RKO (cell line): ENCODE results near the gene SORBS1.

Experiments used
- DNase-seq: peaks from one replicate; pipeline ENCODE4 v3.0.0-alpha.2; 2016; ENCODE audit warnings: low spot score

Gene SORBS1

DNA sequence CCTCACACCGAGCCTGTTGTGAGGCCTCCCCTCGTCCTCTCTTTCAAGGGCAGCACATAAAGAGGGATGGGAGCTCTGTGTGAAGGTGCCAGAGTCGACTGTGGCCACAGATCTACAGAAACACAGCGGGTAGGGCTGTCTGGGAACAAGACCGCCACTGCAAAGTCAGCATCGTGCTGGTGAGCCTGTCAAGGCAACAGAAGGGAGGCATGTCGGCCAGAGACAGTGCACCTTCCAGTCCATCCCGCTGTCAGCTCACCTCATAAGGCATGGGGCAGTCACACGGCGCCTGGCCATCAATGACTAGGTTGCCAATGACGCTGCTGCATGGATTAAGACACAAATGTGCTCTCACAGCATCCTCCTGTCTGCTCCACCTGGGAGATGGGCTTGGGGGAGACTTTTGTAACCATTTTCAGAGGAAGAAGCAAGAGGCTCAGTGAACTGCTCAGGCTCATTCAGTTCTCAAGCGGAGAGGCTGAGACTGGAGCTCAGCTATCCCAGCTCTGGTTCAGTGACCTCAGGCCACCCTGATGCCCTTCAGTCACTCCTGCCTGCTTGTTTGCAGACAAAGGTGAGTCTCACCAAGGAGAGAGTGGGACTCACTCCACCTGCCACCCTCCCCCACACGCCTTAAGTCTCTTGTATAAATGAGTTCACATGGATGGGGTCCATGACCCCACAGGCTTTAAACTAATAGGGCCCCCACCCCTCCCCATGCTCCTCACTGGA is 125.5 kb downstream of the SORBS1 start:
- DNase-seq: no peak

DNA sequence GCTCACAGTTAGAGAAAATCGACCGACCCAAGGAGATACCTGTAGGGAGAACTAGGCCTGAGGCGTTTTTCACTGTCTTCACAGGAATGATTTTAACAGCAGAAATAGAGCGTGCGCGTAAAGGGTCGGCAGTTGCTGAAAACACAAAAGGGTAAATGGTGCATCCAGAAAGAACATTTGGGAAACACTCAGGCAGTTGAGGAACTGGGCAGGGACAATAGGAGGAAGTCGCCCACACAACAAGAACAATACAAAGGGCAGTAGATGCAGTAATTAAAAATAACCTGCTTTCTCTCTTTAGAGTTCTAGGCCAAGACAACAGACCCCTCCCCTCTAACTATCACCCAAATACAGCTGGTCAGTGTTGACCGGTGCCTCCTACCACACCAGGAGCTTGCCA is 126.6 kb downstream of the SORBS1 start:
- DNase-seq: no peak

DNA sequence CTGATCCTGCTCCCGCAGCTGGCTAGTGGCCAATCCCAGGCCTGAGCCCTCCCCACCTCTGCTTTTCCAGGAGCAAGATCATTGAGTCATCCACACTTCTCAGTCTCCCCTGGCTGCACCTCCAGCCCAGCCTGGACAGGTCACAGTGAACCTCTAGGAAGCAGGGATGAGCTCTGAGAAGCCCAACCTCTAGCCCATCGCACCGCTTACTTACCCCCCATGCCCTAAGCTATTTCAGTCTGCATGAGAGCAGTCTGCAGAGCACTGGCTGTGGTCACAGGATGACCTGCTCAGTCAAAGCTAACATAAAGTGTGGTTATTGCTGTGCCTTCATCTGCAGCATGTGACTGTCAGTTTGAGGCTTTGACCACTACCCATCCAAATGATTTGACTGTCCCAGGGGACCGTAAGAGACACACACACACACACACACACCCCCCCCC is 129.2 kb downstream of the SORBS1 start:
- no peak for DNase-seq

DNA sequence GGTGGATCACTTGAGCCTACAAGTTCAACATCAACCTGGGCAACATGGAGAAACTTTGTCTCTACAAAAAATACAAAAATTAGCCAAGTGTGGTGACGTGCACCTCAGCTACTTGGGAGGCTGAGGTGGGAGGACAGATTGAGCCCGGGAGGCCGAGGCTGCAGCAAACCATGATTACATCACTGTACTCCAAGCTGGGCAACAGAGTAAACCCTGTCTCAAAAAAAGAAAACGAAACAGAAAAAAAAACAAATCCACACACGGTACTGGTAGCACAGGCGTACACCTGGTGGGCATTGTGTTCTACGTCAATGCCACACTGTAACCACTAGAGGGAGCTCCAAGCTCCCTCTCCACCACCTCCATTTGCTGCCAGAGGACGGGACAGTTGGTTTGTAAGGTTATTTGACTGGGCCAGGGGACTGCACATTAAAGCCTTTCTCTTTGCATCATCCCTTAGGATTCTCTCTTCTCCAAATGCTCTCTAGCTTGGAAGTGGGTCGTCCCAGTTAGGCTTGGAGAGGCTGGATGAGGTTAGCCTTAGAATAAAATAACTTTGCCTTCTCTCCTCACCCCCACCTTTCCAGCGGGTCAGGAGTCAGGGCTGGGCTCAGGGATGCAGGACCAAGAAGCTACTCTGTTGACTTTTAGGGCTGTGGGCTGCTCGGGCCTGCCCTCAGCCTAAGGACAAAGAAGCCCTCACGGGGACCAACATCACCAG is 130.8 kb downstream of the SORBS1 start:
- DNase-seq: peak; percentile 49

DNA sequence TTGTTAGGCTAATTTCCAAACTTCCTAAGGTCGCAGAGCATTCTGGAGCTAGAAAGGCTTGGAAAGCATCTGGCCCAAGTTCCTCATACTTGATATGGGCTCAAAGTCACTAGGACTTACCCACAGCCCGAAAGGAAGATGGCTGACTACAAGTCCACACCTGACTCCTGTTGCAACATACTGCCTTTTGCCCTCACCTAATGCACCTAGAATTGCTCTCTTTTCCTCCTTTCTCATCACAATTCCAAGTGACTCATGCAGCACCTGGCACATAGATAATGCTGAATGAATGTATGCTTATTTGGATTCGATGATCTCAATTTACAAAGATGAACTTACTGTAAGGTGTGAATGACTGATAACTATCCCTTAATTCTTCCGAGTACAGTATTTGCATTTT is 131.5 kb downstream of the SORBS1 start:
- DNase-seq: no peak

DNA sequence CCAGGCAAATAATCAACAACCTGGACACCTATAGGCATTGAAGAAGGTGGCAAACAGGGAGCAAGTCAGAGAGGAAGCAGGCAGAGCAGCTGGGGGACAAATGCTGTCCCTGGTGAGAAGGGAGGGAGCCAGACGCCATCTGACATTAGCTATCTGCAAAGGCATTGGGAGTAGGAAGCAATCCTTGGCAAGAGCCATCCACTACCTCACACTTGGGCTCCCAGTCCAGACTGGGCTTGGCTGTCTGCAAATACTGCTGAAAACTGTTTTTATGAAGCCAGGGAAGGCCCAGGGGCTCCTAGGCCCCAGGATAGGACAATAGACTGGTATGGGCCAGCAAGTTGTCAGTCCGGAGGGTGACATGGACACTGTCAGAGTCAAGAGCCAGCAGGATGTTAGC is 132.5 kb downstream of the SORBS1 start:
- DNase-seq: no peak

DNA sequence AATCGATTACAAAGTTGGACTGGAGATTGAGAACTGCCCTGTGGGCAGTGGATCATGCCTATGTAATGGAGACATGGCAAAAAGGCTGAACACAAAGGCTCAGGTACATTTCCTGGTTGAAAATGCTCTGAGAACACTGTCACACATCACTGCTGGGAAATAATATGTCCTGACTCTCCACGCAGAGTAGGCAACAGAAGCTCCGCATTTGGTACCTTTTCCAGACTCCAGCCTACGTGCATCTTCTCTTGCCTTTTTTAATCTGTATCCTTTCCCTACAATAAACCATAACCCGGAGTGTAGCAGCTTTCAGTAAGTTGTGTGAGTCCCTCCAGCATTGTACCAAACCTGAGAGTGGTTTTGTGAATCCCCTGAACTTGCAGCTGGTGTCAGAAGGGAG is 134.7 kb downstream of the SORBS1 start:
- DNase-seq: no peak

DNA sequence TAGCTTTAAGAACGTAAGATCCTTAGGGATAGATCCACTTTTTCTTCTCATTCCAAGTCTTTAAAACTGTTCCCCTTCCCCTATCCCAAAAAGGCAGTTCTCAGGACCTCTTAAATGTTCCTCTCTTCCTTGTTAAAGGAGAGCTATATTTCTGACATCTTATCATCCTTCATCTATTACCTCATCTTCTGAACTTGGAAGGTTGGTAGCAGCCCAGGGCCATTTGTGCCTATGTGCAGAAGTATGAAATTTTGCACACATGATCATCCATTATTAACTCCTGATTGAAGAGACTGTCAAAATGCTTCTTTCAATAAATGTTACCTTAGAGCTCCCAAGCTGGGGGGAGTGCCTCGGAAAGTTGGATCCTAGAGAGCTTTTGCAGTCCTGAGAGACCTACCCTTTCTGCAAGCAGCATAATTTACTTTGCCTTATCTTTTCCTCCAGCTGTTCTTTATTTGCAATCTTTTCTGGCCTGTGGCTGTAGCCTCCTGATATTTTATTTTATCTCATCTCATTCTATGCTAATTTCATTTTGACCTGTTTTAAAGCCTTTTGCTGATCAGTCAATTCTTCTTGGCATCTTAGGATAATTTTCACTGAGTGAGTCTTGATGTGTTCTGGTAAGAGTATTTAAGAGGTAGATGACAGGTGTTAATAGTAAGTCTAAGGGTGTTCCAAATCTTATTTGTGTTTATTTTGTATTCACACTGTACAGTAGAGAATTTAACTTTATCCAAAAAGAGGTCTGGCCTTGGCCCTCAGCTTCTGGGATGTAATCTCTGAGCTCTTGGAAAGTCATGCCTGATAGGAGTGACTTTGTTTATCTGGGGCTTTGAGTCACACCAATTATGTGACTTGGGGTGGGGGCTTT is 135.3 kb downstream of the SORBS1 start:
- no peak for DNase-seq

DNA sequence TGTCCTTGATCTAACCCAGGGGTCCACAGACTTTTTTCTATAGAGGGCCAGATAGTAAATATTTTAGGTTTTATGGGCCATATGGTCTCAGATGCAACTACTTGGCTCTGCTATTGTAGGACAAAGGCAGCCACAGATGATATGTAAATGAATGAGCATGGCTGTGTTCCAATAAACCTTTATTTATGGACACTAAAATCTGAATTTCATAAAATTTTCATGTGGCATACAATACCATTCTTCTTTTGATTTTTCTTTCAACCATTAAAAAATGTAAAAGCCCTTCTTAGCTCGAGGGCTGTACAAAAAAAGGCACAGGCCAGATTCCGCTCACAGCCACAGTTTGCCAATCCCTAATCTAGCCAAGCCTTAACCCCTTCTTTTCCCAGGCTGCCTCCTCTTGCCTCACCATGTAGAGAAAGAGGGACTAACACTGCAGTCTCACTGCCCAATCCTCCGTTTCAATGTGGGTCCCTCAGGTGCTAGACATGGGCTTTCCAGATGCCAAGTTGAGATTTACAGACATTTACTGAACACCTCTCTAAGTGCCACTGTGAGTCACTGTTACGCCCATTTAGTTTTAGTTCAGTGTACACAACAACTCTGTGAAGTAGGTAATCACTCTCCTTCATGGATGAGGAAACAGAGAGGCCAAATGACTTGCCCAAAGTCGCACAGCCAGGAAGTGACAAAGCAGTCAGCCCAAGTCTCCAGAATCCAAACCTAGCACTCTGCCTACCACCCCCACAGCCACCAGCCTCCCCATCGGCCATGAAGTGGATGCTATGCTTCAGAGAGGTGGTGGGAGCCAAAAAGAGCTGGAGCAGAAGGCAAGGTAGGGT is 137.8 kb downstream of the SORBS1 start:
- no peak for DNase-seq

DNA sequence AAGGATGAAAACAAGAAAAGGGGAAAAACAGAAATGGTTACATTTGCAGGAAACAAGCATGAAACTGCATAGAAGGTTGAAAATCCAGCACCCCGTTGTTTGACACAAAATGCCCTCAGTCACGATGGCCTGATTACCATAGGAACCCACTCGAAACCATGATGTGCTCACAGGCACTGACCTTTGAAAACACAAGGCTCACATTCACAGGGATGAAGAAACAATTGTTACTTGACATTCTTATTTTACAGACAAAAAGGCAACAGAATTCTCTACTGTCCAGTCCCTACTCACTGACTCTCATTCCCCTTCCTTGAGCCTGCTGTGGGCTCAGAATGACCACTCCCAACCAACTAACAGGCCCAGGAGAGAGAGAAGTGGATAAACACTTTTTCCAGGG is 138.9 kb downstream of the SORBS1 start:
- DNase-seq: no peak

DNA sequence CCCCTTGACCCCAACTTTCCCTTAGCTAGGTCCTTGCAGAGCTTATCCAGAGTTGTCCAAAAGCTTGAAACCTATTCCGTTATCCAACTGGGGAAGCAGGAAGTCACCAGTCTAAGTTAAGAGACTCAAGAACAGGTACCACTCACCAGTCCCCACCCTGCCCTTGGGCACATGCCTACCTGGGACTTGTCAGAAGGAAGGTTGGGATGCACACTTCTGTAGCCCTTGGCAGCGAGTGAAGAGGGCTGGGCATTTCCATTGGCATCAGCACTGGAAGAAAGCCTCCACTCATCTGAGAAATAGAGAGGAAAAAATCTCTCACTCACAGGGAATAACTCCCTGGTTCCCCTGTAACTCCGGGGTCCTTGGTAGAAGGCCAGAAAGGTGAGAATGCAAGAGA is 139.4 kb downstream of the SORBS1 start:
- no peak for DNase-seq

DNA sequence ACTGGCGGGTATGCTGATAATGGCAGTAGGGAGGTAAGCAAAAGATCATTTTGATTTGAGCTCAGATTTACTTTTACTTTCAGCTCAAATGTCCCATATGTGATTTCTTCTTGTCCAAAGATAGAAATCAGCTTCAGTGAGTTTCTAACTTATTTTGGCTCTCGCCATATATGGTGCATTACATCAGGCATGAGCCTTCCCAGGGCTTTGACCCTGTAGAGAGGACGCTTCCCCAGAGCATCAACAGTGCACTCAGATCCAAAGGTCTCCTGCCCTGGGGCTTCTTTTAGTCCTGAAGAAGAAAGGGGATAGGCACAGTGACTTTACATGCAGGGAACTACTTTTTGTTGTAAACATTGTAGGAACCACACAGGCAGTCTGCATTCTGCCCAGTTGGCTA is 141.8 kb downstream of the SORBS1 start:
- no peak for DNase-seq

DNA sequence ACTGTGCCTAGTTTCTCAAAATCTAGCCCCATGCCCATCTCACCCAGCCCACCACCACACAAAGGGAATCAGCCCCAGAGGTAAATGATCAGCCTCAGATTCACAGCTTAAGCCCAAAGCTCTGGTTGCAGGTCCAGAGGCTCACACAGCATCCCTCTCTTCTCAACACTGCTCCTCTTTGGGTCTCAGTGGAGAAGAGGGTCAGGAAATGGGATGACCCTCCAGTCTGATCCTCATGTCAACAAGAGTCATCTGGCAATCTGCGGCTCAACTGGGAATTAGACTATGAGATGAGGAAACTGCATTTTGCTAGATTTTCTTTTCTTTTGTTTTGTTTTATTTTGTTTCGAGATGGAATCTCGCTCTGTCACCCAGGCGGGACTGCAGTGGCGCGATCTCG is 144.2 kb downstream of the SORBS1 start:
- DNase-seq: no peak

DNA sequence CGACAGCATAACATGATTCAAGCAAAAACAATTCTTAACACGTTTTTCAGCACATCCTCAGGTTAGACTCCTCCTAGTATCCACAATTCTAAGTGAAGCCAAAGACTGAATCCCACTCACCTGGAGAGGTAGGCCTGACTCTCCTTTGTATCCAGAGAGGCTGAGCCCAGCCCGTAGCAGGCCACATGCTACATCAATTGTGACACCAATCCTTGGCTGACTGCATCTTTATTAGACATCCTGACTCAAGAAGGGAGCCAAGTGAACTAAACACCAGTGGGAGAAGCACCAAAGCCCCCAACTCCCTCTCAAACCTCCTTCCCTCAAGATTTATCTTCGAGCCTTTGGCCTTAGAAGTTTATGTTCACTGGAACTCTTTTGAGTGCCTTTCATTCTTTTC is 144.9 kb downstream of the SORBS1 start:
- no peak for DNase-seq

DNA sequence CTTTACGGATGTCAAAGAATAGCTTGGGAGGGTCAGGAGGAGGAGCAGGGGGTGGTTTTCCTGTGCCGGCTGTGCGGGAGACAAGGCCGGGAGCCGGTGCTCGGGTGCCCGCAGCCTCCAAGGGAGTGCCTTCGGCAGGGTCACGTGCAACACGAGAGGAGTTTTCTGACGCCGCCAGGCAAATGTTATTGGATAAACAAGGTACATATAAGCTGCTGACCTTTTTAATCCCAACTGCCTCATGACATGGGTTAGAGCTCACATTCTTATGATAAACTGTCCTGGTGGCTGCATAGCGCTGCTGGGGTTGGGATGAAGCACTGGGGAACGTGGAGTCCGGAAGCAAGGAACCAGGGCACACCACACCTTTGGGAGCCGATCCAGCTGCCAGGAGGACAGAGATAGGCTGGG is 145.5 kb downstream of the SORBS1 start:
- DNase-seq: no peak

DNA sequence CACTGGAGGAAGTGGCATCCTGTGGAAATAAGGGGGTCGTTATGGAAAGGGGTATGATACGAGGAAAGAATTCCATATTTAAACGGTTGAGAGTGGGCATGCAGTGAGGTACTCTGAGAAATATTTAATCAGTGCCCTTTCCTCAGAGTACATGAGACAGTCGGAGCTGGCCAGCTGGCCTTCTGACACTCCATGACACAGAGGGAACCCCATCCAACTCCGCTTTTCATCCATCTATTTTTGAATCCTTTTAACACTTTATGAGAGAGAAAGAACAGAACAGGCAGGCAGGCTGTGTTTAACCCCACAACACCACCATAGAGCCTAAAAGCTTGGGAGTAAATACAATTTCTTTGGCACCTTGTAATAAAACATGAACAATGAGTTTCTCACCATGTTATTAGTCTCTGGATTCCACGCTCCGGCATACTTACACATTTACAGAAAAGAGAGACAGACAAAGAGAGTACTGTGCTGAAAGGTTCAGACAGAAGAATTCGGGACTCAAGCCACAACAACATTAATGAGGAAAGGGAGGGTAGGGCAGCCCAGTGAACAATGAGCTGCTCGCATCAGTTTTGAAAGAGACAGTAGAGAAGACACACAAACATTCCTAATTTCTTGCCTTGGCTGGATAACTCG is 146.2 kb downstream of the SORBS1 start:
- no peak for DNase-seq

DNA sequence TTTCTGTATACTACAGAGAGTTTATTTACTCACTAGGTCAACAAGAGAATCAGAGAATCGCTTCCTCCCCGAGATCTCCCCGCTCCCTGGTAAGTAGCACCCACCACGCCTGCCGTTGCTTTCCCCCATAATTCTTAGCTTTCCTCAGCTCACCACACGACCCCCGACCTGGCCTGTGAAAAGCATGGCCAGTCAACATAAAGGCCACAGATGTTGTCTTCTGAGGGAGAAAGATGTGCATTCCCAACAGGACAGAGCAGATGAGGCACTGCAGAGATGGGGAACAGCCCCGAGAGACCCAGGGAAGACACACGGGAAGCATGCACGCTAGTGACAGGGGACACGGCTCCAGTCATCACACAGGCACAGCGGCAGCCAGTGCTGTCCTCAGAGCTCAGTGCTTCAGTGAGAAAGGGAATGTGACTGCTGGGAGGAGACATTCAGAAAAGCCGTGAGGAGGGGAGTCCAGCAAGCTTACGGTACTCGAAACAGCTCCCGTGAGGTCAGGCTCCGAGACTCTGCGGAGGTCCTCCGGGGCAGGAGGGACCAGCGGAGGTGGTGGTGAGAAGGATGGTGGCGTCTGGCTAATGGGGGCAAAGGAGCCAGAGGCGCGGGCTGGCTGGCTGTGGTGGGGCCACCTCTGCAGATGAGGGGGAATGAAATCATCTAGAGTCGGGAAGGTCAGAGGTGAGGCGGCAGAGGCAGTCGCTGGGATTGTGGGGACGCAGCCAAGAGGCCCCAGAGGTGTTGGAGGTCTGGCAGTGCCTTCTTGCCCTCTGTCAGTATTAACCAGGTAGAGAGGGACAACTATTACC is 146.9 kb downstream of the SORBS1 start:
- DNase-seq: no peak

DNA sequence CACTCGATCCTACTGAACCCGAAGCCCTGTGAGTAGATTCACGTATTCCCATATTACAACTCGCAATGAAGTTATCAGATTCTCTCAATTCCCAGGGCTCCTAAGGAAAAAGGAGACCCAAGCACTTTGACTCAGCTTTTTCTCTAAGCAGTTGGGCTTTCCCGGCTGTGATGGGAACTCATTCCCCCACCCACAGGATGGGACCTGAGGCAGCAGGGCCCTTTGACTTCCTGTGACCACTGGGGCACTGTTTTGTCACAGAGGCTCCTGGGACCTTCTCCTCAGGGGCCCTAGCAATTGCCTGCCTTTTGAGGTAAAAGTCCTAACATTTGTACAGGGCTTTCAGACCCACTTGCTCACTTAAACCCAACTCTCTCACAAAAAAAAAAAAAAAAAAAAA is 147.6 kb downstream of the SORBS1 start:
- no peak for DNase-seq

DNA sequence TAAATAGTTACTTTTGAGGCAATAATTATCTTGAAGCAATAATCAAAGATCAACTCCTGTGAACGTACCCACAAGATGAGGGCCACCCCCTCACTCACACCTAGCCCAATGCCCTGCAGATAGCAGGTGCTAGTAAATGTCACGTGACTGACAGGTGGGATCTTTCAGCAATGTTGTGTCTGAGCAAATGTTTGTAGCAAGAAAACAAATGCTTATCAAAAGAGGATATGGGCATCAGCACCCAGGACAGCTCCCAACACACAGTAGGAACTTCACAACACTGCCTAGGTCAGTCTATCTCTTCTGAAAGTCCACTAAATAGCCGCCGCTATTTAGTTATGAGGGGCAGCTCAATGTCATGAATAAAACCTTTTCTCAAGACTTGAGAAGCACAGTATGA is 149.5 kb downstream of the SORBS1 start:
- DNase-seq: no peak
